HEK293 (cell line): ENCODE measurements around the gene RLN3.

Experiments used
- CTCF ChIA-PET: fragments of 350-600 bp; formaldehyde crosslinking; extraction: SDS; loops from one replicate; lab custom pipeline; 2021; ENCODE audit warnings: antibody characterized with exemption; lab: Yijun Ruan, JAX
- POLR2A ChIA-PET: fragments of 300-600 bp; formaldehyde crosslinking; extraction: SDS; loops from one replicate; lab custom pipeline; 2020; ENCODE audit warnings: antibody characterized with exemption, inconsistent platforms; lab: Yijun Ruan, JAX
- H3K27ac ChIP-seq: fragments of 200-500 bp; sonication (Bioruptor generic); 2 replicates; pipeline ENCODE4 v1.5.1; 2014; ENCODE audit warnings: low read depth, low read length, control low read depth, inconsistent platforms; ENCODE audit errors: extremely low read depth
- H3K36me3 ChIP-seq, 2 experiments: fragments of 200-500 bp in 1 of 2; sonication (Bioruptor generic) in 1 of 2; 1 replicate in 1 of 2; 2 replicates in 1 of 2; pipeline ENCODE4 v1.5.1; 2014 to 2017; ENCODE audit warnings: inconsistent platforms in 2 of 2, low read length in 2 of 2; ENCODE audit not compliant: control insufficient read depth in 2 of 2, insufficient read depth in 1 of 2
- H3K4me1 ChIP-seq: fragments of 200-500 bp; sonication (Bioruptor generic); 2 replicates; pipeline ENCODE4 v1.5.1; 2014; ENCODE audit warnings: mild to moderate bottlenecking, low read length, inconsistent platforms; ENCODE audit not compliant: control insufficient read depth, insufficient read depth
- H3K4me3 ChIP-seq: 2 replicates; pipeline ENCODE4 v1.5.1; 2011; ENCODE audit warnings: low read depth, mild to moderate bottlenecking, control low read depth, low read length, moderate library complexity
- H3K9me3 ChIP-seq: fragments of 200-500 bp; sonication (Bioruptor generic); 2 replicates; pipeline ENCODE4 v1.5.1; 2014; ENCODE audit warnings: low read depth, low read length, inconsistent platforms; ENCODE audit not compliant: control insufficient read depth, insufficient read depth
- KLF7 ChIP-seq: fragments of 450-650 bp; formaldehyde crosslinking; IDR thresholded peaks from 2 replicates; pipeline ENCODE4 v1.5.1; 2016; ENCODE audit warnings: missing biosample characterization, missing genetic modification characterization, borderline replicate concordance
- RBAK ChIP-seq: fragments of 450-650 bp; formaldehyde crosslinking; IDR thresholded peaks from 2 replicates; pipeline ENCODE4 v1.5.1; 2016; ENCODE audit warnings: missing biosample characterization, missing genetic modification characterization
- ZIC2 ChIP-seq: fragments of 450-650 bp; formaldehyde crosslinking; IDR thresholded peaks from 2 replicates; pipeline ENCODE4 v1.5.1; 2016; ENCODE audit warnings: missing biosample characterization, missing genetic modification characterization
- ZNF121 ChIP-seq: fragments of 450-650 bp; formaldehyde crosslinking; IDR thresholded peaks from 2 replicates; pipeline ENCODE4 v1.5.1; 2016; ENCODE audit warnings: missing biosample characterization, missing genetic modification characterization
- ZNF223 ChIP-seq: fragments of 450-650 bp; formaldehyde crosslinking; IDR thresholded peaks from 2 replicates; pipeline ENCODE4 v1.5.1; 2016; ENCODE audit warnings: missing biosample characterization, missing genetic modification characterization
- ZNF391 ChIP-seq: fragments of 450-650 bp; formaldehyde crosslinking; IDR thresholded peaks from 2 replicates; pipeline ENCODE4 v1.5.1; 2016; ENCODE audit warnings: low read depth, missing biosample characterization, missing genetic modification characterization, borderline replicate concordance
- ZNF521 ChIP-seq: fragments of 450-650 bp; formaldehyde crosslinking; IDR thresholded peaks from 2 replicates; pipeline ENCODE4 v1.5.1; 2017; ENCODE audit warnings: missing biosample characterization, mild to moderate bottlenecking, missing genetic modification characterization
- ZNF548 ChIP-seq: fragments of 450-650 bp; formaldehyde crosslinking; IDR thresholded peaks from 2 replicates; pipeline ENCODE4 v1.5.1; 2016; ENCODE audit warnings: missing biosample characterization, missing genetic modification characterization
- TF ChIP-seq, protein P1 (sequence below): fragments of 450-650 bp; formaldehyde crosslinking; IDR thresholded peaks from 2 replicates; pipeline ENCODE4 v1.5.1; 2016; ENCODE audit warnings: missing biosample characterization, missing genetic modification characterization
- TF ChIP-seq, protein P2 (sequence below): fragments of 450-650 bp; formaldehyde crosslinking; IDR thresholded peaks from 2 replicates; pipeline ENCODE4 v1.5.1; 2016; ENCODE audit warnings: missing biosample characterization, missing genetic modification characterization

The RLN3 gene

DNA sequence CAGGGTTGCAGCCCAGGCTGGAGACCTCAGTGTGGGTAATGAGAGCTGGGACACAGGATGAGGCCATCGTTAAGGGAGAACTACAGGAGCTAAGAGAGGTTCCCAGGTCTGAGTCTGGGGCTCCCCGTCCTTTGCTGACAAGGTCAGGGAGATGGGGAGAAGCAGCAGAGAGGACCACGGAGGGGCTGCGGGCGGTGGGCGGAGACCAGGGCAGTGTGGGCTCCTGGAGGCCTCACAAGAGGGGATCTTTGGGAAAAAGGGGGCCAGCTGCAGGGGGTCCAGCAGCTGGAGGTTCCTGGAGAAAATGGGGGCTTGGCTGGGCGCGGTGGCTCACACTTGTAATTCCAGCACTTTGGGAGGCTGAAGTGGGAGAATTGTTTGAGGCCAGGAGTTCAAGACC is 37.9 kb upstream of the RLN3 start:
- CTCF ChIA-PET: interaction anchor here (1.4 kb wide), 1 partner anchor 82 kb away, joined by 7 read pairs; the partner anchor contains the start of gene MISP3

GRCh38 chr19:13992025-13992424 is 35.9 kb upstream of the RLN3 start:
- H3K9me3 ChIP-seq: no peaks in the 10 kb centered on the region
- no peak for TF ChIP-seq ZNF548 (tag by site-specific recombination)
- peak; percentile 35; the same call in 1 of the 2 replicates for TF ChIP-seq ZIC2 (tag by site-specific recombination)
- TF ChIP-seq ZNF121: peak; percentile 85
- TF ChIP-seq, all 188 proteins: peak for 2
- POLR2A ChIA-PET: interaction anchor here (1.8 kb wide), 1 partner anchor 14 kb away, joined by 8 read pairs; the partner anchor contains the start of gene RFX1
- CTCF ChIA-PET: interaction anchor here (0.6 kb wide), 1 partner anchor 797 kb away, joined by 3 read pairs; no protein-coding TSS in a partner anchor
- Histone ChIP-seq H3K27ac (no peak overlapping the region), H3K4me1 (no peaks in the 10 kb centered on the region), H3K4me3 (no peak overlapping the region), H3K36me3 (peaks cover 11 to 21% of the 10 kb centered on the region in 2 experiments; a peak in 2 of 3 replicates)

More for the DNA sequence above, 37.9 kb upstream of the RLN3 start:
- H3K4me3 ChIP-seq: no peak overlapping the region
- no peaks in the 10 kb centered on the region for H3K9me3 ChIP-seq
- TF ChIP-seq ZNF223 (tag by site-specific recombination) (no peak), ZNF521 (tag by site-specific recombination) (no peak), ZIC2 (tag by site-specific recombination) (peak; percentile 22; the same call in 1 of the 2 replicates), ZNF391 (tag by site-specific recombination) (no peak), KLF7 (no peak)
- TF ChIP-seq, protein P1, sequence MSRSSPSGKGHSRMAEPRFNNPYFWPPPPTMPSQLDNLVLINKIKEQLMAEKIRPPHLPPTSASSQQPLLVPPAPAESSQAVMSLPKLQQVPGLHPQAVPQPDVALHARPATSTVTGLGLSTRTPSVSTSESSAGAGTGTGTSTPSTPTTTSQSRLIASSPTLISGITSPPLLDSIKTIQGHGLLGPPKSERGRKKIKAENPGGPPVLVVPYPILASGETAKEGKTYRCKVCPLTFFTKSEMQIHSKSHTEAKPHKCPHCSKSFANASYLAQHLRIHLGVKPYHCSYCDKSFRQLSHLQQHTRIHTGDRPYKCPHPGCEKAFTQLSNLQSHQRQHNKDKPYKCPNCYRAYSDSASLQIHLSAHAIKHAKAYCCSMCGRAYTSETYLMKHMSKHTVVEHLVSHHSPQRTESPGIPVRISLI: no peak
- TF ChIP-seq, all 188 proteins: peak for 1
- peaks cover 8% of the 10 kb centered on the region for H3K4me1 ChIP-seq
- POLR2A ChIA-PET: interaction anchor here (2.4 kb wide), 1 partner anchor 17 kb away, joined by 6 read pairs; the partner anchor contains the start of gene RFX1
- no peak overlapping the region for H3K27ac ChIP-seq
- peaks cover 11 to 21% of the 10 kb centered on the region in 2 experiments; a peak in 2 of 3 replicates for H3K36me3 ChIP-seq

DNA sequence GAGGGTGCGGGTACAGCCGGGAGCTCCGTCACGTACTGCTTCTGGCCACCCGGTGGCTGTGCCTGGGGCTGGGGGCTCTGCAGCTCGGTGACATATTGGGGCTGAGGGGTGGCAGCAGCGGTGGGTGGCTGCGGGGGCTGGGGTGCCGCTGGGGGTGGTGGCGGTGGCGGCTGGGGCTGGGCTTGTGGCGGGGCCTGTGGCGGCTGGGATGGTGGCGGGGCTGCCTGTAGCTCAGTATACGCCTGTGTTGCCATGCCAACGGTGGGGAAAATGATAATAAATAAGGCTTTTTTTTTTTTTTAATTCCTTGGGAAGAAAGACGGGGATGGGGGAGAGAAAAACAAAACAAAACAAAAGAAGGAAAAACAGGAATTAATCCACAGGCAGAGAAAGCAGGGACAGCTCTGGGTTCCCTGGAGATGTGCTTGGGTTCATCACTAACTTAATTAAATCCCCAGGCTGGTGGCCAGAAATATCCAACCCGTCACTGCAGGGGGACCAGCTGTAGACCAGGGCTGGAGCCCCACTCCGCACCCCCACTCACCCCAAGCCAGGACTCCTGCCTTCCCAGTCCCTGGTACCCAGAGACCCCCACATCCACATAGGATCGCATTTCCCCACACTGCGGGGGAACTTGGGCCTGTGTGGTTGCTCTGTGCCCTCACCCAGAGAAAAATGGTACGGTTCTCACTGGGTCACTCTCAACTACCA is 34.2 kb upstream of the RLN3 start:
- TF ChIP-seq, protein P2, sequence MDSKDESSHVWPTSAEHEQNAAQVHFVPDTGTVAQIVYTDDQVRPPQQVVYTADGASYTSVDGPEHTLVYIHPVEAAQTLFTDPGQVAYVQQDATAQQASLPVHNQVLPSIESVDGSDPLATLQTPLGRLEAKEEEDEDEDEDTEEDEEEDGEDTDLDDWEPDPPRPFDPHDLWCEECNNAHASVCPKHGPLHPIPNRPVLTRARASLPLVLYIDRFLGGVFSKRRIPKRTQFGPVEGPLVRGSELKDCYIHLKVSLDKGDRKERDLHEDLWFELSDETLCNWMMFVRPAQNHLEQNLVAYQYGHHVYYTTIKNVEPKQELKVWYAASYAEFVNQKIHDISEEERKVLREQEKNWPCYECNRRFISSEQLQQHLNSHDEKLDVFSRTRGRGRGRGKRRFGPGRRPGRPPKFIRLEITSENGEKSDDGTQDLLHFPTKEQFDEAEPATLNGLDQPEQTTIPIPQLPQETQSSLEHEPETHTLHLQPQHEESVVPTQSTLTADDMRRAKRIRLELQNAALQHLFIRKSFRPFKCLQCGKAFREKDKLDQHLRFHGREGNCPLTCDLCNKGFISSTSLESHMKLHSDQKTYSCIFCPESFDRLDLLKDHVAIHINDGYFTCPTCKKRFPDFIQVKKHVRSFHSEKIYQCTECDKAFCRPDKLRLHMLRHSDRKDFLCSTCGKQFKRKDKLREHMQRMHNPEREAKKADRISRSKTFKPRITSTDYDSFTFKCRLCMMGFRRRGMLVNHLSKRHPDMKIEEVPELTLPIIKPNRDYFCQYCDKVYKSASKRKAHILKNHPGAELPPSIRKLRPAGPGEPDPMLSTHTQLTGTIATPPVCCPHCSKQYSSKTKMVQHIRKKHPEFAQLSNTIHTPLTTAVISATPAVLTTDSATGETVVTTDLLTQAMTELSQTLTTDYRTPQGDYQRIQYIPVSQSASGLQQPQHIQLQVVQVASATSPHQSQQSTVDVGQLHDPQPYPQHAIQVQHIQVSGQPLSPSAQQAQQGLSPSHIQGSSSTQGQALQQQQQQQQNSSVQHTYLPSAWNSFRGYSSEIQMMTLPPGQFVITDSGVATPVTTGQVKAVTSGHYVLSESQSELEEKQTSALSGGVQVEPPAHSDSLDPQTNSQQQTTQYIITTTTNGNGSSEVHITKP: peak; percentile 72
- TF ChIP-seq RBAK (tag by site-specific recombination): no peak
- CTCF ChIA-PET: interaction anchor here (0.7 to 0.8 kb wide), 2 partner anchors 29 to 88 kb away, joined by 3 to 5 read pairs; no protein-coding TSS in a partner anchor
- Histone ChIP-seq H3K9me3 (no peaks in the 10 kb centered on the region), H3K27ac (no peak overlapping the region), H3K36me3 (peaks cover 11 to 35% of the 10 kb centered on the region in 2 experiments; a peak in 2 of 3 replicates), H3K4me1 (no peaks in the 10 kb centered on the region), H3K4me3 (no peak overlapping the region)
- POLR2A ChIA-PET: interaction anchor here (0.6 to 1.8 kb wide), 3 partner anchors 12 to 167 kb away, joined by 5 to 8 read pairs (median 5); partner anchors contain the start of gene RFX1
